H1 (cell line): ENCODE data around the gene FGD5. TPM values are rescaled to one million over a fixed set of nuclear protein-coding genes. Genes with fewer than 3 reads are reported as not detected.

Experiments used
- CTCF ChIA-PET: fragments of 300-600 bp; sonication (Branson Sonifier 250); formaldehyde crosslinking; loops from one replicate; lab custom pipeline; 2021; ENCODE audit not compliant: partially characterized antibody; lab: Charles Lee
- POLR2A ChIA-PET: fragments of 300-600 bp; sonication (Branson Sonifier 250); formaldehyde crosslinking; loops from one replicate; lab custom pipeline; 2021; ENCODE audit warnings: inconsistent platforms; ENCODE audit not compliant: partially characterized antibody; lab: Charles Lee
- DNase-seq, 2 experiments: peaks; one replicate each; pipeline versions ENCODE4 v3.0.0 to v3.0.0-alpha.2; 2010 to 2022; ENCODE audit warnings: low spot score in 2 of 2, low read depth in 1 of 2, mixed read lengths in 1 of 2
- FAIRE-seq: peaks from 2 replicates; lab custom pipeline; 2011; peaks lifted over from hg19 to GRCh38; lab: Jason Lieb, UNC
- H2AFZ ChIP-seq: 2 replicates; pipeline ENCODE4 v1.8.1; 2012; ENCODE audit warnings: low read length, inconsistent platforms
- H2AK5ac ChIP-seq: 2 replicates; pipeline ENCODE4 v1.6.1; 2013; ENCODE audit warnings: low read depth, low read length
- H2BK120ac ChIP-seq: replicated peaks from 2 replicates; pipeline ENCODE3; 2013; ENCODE audit warnings: low read depth, low read length, inconsistent platforms
- H2BK12ac ChIP-seq: 2 replicates; pipeline ENCODE4 v1.6.1; 2013; ENCODE audit warnings: low read depth, low read length
- H2BK15ac ChIP-seq: 2 replicates; pipeline ENCODE4 v1.6.1; 2013; ENCODE audit warnings: low read length
- H2BK20ac ChIP-seq: 2 replicates; pipeline ENCODE4 v1.6.1; 2013; ENCODE audit warnings: low read length
- H2BK5ac ChIP-seq: 2 replicates; pipeline ENCODE4 v1.6.1; 2013; ENCODE audit warnings: low read depth, low read length
- H3K14ac ChIP-seq: 2 replicates; pipeline ENCODE4 v1.6.1; 2013; ENCODE audit warnings: inconsistent platforms; ENCODE audit not compliant: insufficient read length
- H3K18ac ChIP-seq: 2 replicates; pipeline ENCODE4 v1.6.1; 2013; ENCODE audit warnings: low read length; ENCODE audit errors: extremely low read depth
- H3K23ac ChIP-seq: 2 replicates; pipeline ENCODE4 v1.6.1; 2013; ENCODE audit warnings: inconsistent platforms; ENCODE audit not compliant: insufficient read length
- H3K23me2 ChIP-seq: 2 replicates; pipeline ENCODE4 v1.6.1; 2013; ENCODE audit warnings: low read depth, low read length
- H3K27ac ChIP-seq: 2 replicates; pipeline ENCODE4 v1.6.1; 2011; ENCODE audit warnings: low read depth, low read length, inconsistent platforms
- H3K27me3 ChIP-seq, 4 experiments: replicated peaks in 1 of 4; 1 replicate in 1 of 4; 2 replicates in 3 of 4; pipeline versions ENCODE4 v1.6.1 to v1.8.1; 2011 to 2013; ENCODE audit warnings: low read length in 3 of 4, mild to moderate bottlenecking in 3 of 4, inconsistent platforms in 2 of 4, mixed read lengths in 2 of 4, moderate library complexity in 1 of 4; ENCODE audit not compliant: control insufficient read depth in 3 of 4, insufficient read depth in 3 of 4; ENCODE audit errors: extremely low read depth in 1 of 4
- H3K36me3 ChIP-seq, 4 experiments: 2 replicates each; pipeline versions ENCODE4 v1.6.1 to v1.8.1; 2011 to 2013; ENCODE audit warnings: mild to moderate bottlenecking in 4 of 4, low read length in 3 of 4, moderate library complexity in 2 of 4, control low read depth in 1 of 4, inconsistent platforms in 1 of 4; ENCODE audit not compliant: insufficient read depth in 4 of 4, control insufficient read depth in 2 of 4
- H3K4ac ChIP-seq: replicated peaks from 2 replicates; pipeline ENCODE3; 2013; ENCODE audit warnings: low read length, low read depth, mixed read lengths, inconsistent platforms; ENCODE audit not compliant: insufficient read length
- H3K4me1 ChIP-seq, 4 experiments: replicated peaks in 1 of 4; 1 replicate in 1 of 4; 2 replicates in 3 of 4; pipeline versions ENCODE4 v1.6.1 to v1.8.1; 2011 to 2013; ENCODE audit warnings: low read length in 3 of 4, inconsistent platforms in 2 of 4, mixed read lengths in 1 of 4; ENCODE audit not compliant: insufficient read depth in 4 of 4, control insufficient read depth in 3 of 4
- H3K4me2 ChIP-seq, 2 experiments: 2 replicates each; pipeline versions ENCODE4 v1.6.1 to v1.8.1; 2011 to 2013; ENCODE audit warnings: low read depth in 2 of 2, low read length in 2 of 2, control low read depth in 1 of 2, inconsistent platforms in 1 of 2, mild to moderate bottlenecking in 1 of 2; ENCODE audit not compliant: insufficient read depth in 1 of 2
- H3K4me3 ChIP-seq, 4 experiments: fragments of 200-600, 300-600 bp in 1 of 4; sonication (generic), shearing (Covaris generic), sonication (Bioruptor Twin) in 1 of 4; 2 replicates each; pipeline versions ENCODE4 v1.5.1 to v1.8.1; 2011 to 2016; ENCODE audit warnings: low read length in 4 of 4, low read depth in 3 of 4, control low read depth in 2 of 4, inconsistent platforms in 2 of 4, mild to moderate bottlenecking in 2 of 4, mixed read lengths in 1 of 4, moderate library complexity in 1 of 4; ENCODE audit not compliant: insufficient read depth in 2 of 4; ENCODE audit errors: extremely low read depth in 1 of 4
- H3K56ac ChIP-seq: replicated peaks from 2 replicates; pipeline ENCODE3; 2013; ENCODE audit warnings: low read depth, mild to moderate bottlenecking, mixed read lengths, low read length, inconsistent platforms; ENCODE audit not compliant: insufficient read length
- H3K79me1 ChIP-seq: 2 replicates; pipeline ENCODE4 v1.6.1; 2013; ENCODE audit warnings: low read depth, low read length, control low read depth
- H3K79me2 ChIP-seq, 2 experiments: 2 replicates each; pipeline versions ENCODE4 v1.6.1 to v1.8.1; 2012 to 2013; ENCODE audit warnings: low read length in 2 of 2, mild to moderate bottlenecking in 2 of 2, inconsistent platforms in 1 of 2; ENCODE audit not compliant: insufficient read depth in 2 of 2, control insufficient read depth in 1 of 2
- H3K9ac ChIP-seq, 4 experiments: replicated peaks in 1 of 4; 1 replicate in 1 of 4; 2 replicates in 3 of 4; pipeline versions ENCODE4 v1.6.1 to v1.8.1; 2011 to 2013; ENCODE audit warnings: low read depth in 3 of 4, low read length in 3 of 4, control low read depth in 2 of 4, mild to moderate bottlenecking in 2 of 4, moderate library complexity in 2 of 4, inconsistent platforms in 1 of 4; ENCODE audit errors: extremely low read depth in 1 of 4
- H3K9me3 ChIP-seq, 2 experiments: 2 replicates each; pipeline versions ENCODE4 v1.6.1 to v1.8.1; 2012 to 2013; ENCODE audit warnings: mild to moderate bottlenecking in 2 of 2, moderate library complexity in 2 of 2, control low read depth in 1 of 2, inconsistent platforms in 1 of 2, low read depth in 1 of 2, low read length in 1 of 2, mixed read lengths in 1 of 2; ENCODE audit not compliant: insufficient read depth in 2 of 2
- H4K20me1 ChIP-seq, 2 experiments: replicated peaks in 1 of 2; 2 replicates each; pipeline versions ENCODE3 to v1.8.1; 2011 to 2013; ENCODE audit warnings: inconsistent platforms in 2 of 2, low read length in 2 of 2, mild to moderate bottlenecking in 1 of 2; ENCODE audit not compliant: insufficient read depth in 2 of 2, control insufficient read depth in 1 of 2
- H4K5ac ChIP-seq: 2 replicates; pipeline ENCODE4 v1.6.1; 2013; ENCODE audit warnings: low read length, low read depth, mixed read lengths, inconsistent platforms; ENCODE audit not compliant: insufficient read length
- H4K8ac ChIP-seq: 2 replicates; pipeline ENCODE4 v1.8.0; 2013; ENCODE audit warnings: mild to moderate bottlenecking, moderate library complexity, low read length, inconsistent platforms; ENCODE audit not compliant: insufficient read depth; ENCODE audit errors: extremely low read depth
- H4K91ac ChIP-seq: replicated peaks from 2 replicates; pipeline ENCODE3; 2013; ENCODE audit warnings: low read length, mixed read lengths, inconsistent platforms; ENCODE audit not compliant: insufficient read length
- CBX5 ChIP-seq: fragments of 300-800, 300-1000 bp; sonication (generic); IDR thresholded peaks from 2 replicates; pipeline ENCODE4 v1.7.1; 2016; ENCODE audit warnings: antibody characterized with exemption, low read length, low read depth
- CTBP2 ChIP-seq: IDR thresholded peaks from 2 replicates; pipeline ENCODE4 v1.7.0; 2011; ENCODE audit warnings: borderline replicate concordance, mild to moderate bottlenecking, moderate library complexity, mixed read lengths, low read length; ENCODE audit not compliant: insufficient read depth, insufficient read length
- FOSL1 ChIP-seq: IDR thresholded peaks from 2 replicates; pipeline ENCODE4 v1.6.1; 2011; ENCODE audit warnings: mild to moderate bottlenecking, low read depth, low read length, moderate library complexity; ENCODE audit not compliant: insufficient read depth
- GTF2F1 ChIP-seq: IDR thresholded peaks from 2 replicates; pipeline ENCODE4 v1.6.1; 2012; ENCODE audit warnings: low read depth, low read length, improper control_type of control experiment, borderline replicate concordance
- SIX5 ChIP-seq: IDR thresholded peaks from 2 replicates; pipeline ENCODE4 v1.6.1; 2011; ENCODE audit warnings: mild to moderate bottlenecking, low read depth, low read length
- TAF1 ChIP-seq: IDR thresholded peaks from 2 replicates; pipeline ENCODE4 v1.6.1; 2011; ENCODE audit warnings: mild to moderate bottlenecking, low read depth, low read length
- polyA plus RNA-seq, 7 experiments: library from polyadenylated mRNA; depleted of rRNA in 3 of 7; stranded (reverse) in 5 of 7; unstranded in 2 of 7; fragments of >200 nt in 5 of 7; fragments of 200-250 nt in 2 of 7; gene quantifications; 1 replicate in 5 of 7; 2 replicates in 1 of 7; 4 replicates in 1 of 7; pipeline versions ENCODE4 v1.2.1 to v1.2.3, GENCODE V29; 2011 to 2013; ENCODE audit warnings: missing spikeins in 2 of 7, mixed read lengths in 2 of 7
- total RNA-seq: library from RNA; stranded (reverse); fragmentation: NEBNext Ultra II Directional; extraction: Animal tissue kit (Norgen Biotek cat#: 25700); gene quantifications from 2 replicates; pipeline ENCODE4 v1.2.1, GENCODE V29; 2021

Gene FGD5
- total and polyA plus RNA-seq, 2 of the 8 experiments (the other 6 are each of a cell fraction or from before 2014, with no cell fraction given) = 4.7 to 14.3 TPM

GRCh38 chr3:14943042-14943441, 124.3 kb downstream of the FGD5 start:
- ChIA-PET CTCF (interaction anchor here (0.6 to 3.4 kb wide), 4 partner anchors 17 to 299 kb away, joined by 3 to 17 read pairs (median 4); no protein-coding TSS in a partner anchor), POLR2A (interaction anchor here (0.8 to 1.6 kb wide), 5 partner anchors 10 to 122 kb away, joined by 3 to 4 read pairs (median 3); partner anchors contain the start of gene MRPS25)
- Histone ChIP-seq H3K4me3 (no peak overlapping the region), H2AFZ (no peak overlapping the region), H3K56ac (no peak overlapping the region), H4K5ac (no peak overlapping the region), H3K18ac (no peak overlapping the region), H4K8ac (no peak overlapping the region; the same call in 1 of the 2 replicates), H2BK12ac (no peak overlapping the region), H2BK15ac (no peak overlapping the region), H4K91ac (no peak overlapping the region), H3K4me1 (peaks cover 0 to 4% (median 3%) of the 10 kb centered on the region in 4 experiments; a peak in 1 of 7 replicates), H3K14ac (no peak overlapping the region), H2BK5ac (no peak overlapping the region), H3K27ac (no peak overlapping the region), H3K9me3 (no peaks in the 10 kb centered on the region), H3K23ac (no peak overlapping the region), H3K4ac (no peak overlapping the region), H3K79me2 (peaks cover 19 to 43% of the 10 kb centered on the region in 2 experiments), H3K23me2 (no peaks in the 10 kb centered on the region), H2AK5ac (no peak overlapping the region), H3K27me3 (no peaks in the 10 kb centered on the region), H3K9ac (no peak overlapping the region), H2BK120ac (no peak overlapping the region), H3K79me1 (peaks cover 8% of the 10 kb centered on the region), H3K4me2 (no peak overlapping the region), H3K36me3 (peaks cover 13 to 22% (median 18%) of the 10 kb centered on the region in 4 experiments), H2BK20ac (no peak overlapping the region), H4K20me1 (peaks cover 7 to 17% of the 10 kb centered on the region in 2 experiments)
- DNase-seq (no peak), FAIRE-seq (no peak)
- no peak for TF ChIP-seq TAF1
- no peak for TF ChIP-seq FOSL1
- no peak for TF ChIP-seq SIX5
- no peak for TF ChIP-seq CBX5
- TF ChIP-seq CTBP2 = no peak
- no peak for TF ChIP-seq GTF2F1
